ENCODE measurements around the gene NUTM2B. TPM values are rescaled to one million over a fixed set of nuclear protein-coding genes. Genes with fewer than 3 reads are reported as not detected.
A peak's percentile ranks its signal among the peaks of the same experiment; 100 is the strongest.
"Not testable (repeated sequence)": the region's sequence is repeated elsewhere in the genome, so short reads cannot be mapped to it uniquely, and the experiment has no call there.

NUTM2B gene
- total RNA-seq (ENCODE audit: insufficient read depth, low replicate concordance) = 2.2 TPM

GRCh38 chr10:79702927-79703326 lies at the start of gene NUTM2B:
NUTM2B (plus strand) TSS chr10:79703227; CDS start chr10:79703610, 383 bp downstream.
- DNase-seq (ENCODE audit: low spot score) = not testable (repeated sequence)

- not testable (repeated sequence) for DNase-seq (ENCODE audit: low spot score)
Measured at GRCh38 chr10:79663287-79663686, 39.7 kb upstream of the NUTM2B start.

- DNase-seq (ENCODE audit: low spot score) = not testable (repeated sequence)
Measured at GRCh38 chr10:79664686-79665085, 38.3 kb upstream of the NUTM2B start.

GRCh38 chr10:79669248-79669788 lies 33.7 kb upstream of the NUTM2B start:
- DNase-seq (ENCODE audit: low spot score) = peak; percentile 46

GRCh38 chr10:79674878-79675277 lies 28.1 kb upstream of the NUTM2B start:
- not testable (repeated sequence) for DNase-seq (ENCODE audit: low spot score)

- DNase-seq (ENCODE audit: low spot score) = not testable (repeated sequence)
Measured at GRCh38 chr10:79683026-79683883, 19.8 kb upstream of the NUTM2B start.

- DNase-seq (ENCODE audit: low spot score) = not testable (repeated sequence)
Measured at GRCh38 chr10:79683884-79684720, 18.9 kb upstream of the NUTM2B start.

- not testable (repeated sequence) for DNase-seq (ENCODE audit: low spot score)
Measured at GRCh38 chr10:79685044-79685685, 17.9 kb upstream of the NUTM2B start.

GRCh38 chr10:79686595-79686994 lies 16.4 kb upstream of the NUTM2B start:
- not testable (repeated sequence) for DNase-seq (ENCODE audit: low spot score)

GRCh38 chr10:79687406-79688150 lies 15.4 kb upstream of the NUTM2B start:
- not testable (repeated sequence) for DNase-seq (ENCODE audit: low spot score)

- not testable (repeated sequence) for DNase-seq (ENCODE audit: low spot score)
Measured at GRCh38 chr10:79688798-79689197, 14.2 kb upstream of the NUTM2B start.

- DNase-seq (ENCODE audit: low spot score) = not testable (repeated sequence)
Measured at GRCh38 chr10:79696596-79696995, 6.4 kb upstream of the NUTM2B start.

GRCh38 chr10:79697141-79697540 lies 5.9 kb upstream of the NUTM2B start:
- not testable (repeated sequence) for DNase-seq (ENCODE audit: low spot score)

- not testable (repeated sequence) for DNase-seq (ENCODE audit: low spot score)
Measured at GRCh38 chr10:79700381-79700944, 2.6 kb upstream of the NUTM2B start.

- DNase-seq (ENCODE audit: low spot score) = not testable (repeated sequence)
Measured at GRCh38 chr10:79707017-79707416, 4.0 kb downstream of the NUTM2B start.

GRCh38 chr10:79714976-79715375 lies 11.9 kb downstream of the NUTM2B start:
- not testable (repeated sequence) for DNase-seq (ENCODE audit: low spot score)

- not testable (repeated sequence) for DNase-seq (ENCODE audit: low spot score)
Measured at GRCh38 chr10:79716917-79717579, 14.0 kb downstream of the NUTM2B start.

GRCh38 chr10:79720000-79720399 lies 17.0 kb downstream of the NUTM2B start:
- DNase-seq (ENCODE audit: low spot score) = not testable (repeated sequence)

- not testable (repeated sequence) for DNase-seq (ENCODE audit: low spot score)
Measured at GRCh38 chr10:79726620-79727019, 23.6 kb downstream of the NUTM2B start.

GRCh38 chr10:79744844-79745243 lies 41.8 kb downstream of the NUTM2B start:
- not testable (repeated sequence) for DNase-seq (ENCODE audit: low spot score)

Data from umbilical cord (tissue), 2 donors.